ENCODE results near the gene NMT1.

NMT1 gene

GRCh38 chr17:45022655-45023339, 38.3 kb upstream of the NMT1 start:
- in situ Hi-C loops (cut with HindIII; ENCODE audit: low pct_ligation_motif_present, low sequenced_read_pairs), result loop anchor here (25.0 kb wide), 1 partner anchor 110 kb away; the partner anchor contains the start of gene GFAP
- DNase-seq, result no peak
- H3K27me3 ChIP-seq (replicated peaks), result no peaks in the 10 kb centered on the region

DNA sequence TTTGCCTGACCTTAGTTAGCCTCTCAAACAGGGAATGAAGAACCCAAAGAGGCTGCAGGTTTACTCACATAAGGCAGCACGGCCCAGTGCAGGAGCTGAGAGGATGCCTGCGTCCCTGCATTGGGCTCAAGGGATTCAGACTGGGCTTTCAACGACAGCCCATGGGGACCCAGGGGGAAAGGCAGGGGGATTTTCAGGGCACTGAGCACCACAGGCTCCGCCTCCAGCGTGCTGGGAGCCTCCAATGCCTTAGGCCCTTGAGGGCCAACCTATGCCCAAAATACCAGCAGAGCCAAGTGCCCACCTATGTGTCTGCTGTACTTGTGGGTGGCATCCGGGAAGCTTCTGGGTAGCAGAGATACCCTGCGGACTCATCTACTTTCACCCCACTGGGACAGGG, 32.0 kb upstream of the NMT1 start:
- TF ChIP-seq CTCF (IDR thresholded peaks at IDR 0.05; ENCODE audit: low read depth, low read length, missing control alignments), result no peak
- in situ Hi-C loops (cut with HindIII; ENCODE audit: low pct_ligation_motif_present, low sequenced_read_pairs), result no loop called here
- H3K27me3 ChIP-seq (replicated peaks), result no peaks in the 10 kb centered on the region
- no peak overlapping the region for H3K4me3 ChIP-seq (ENCODE audit: low read depth, low read length)
- DNase-seq, result no peak
- no peak overlapping the region for H3K27ac ChIP-seq
- H3K36me3 ChIP-seq (replicated peaks), result peaks cover 21% of the 10 kb centered on the region

More at GRCh38 chr17:45022655-45023339, 38.3 kb upstream of the NMT1 start:
- H3K36me3 ChIP-seq (replicated peaks), result peaks cover 3% of the 10 kb centered on the region
- H3K4me3 ChIP-seq (ENCODE audit: low read depth, low read length), result no peak overlapping the region
- no peak for TF ChIP-seq CTCF (IDR thresholded peaks at IDR 0.05; ENCODE audit: low read depth, low read length, missing control alignments)
- H3K27ac ChIP-seq, result no peak overlapping the region

DNA sequence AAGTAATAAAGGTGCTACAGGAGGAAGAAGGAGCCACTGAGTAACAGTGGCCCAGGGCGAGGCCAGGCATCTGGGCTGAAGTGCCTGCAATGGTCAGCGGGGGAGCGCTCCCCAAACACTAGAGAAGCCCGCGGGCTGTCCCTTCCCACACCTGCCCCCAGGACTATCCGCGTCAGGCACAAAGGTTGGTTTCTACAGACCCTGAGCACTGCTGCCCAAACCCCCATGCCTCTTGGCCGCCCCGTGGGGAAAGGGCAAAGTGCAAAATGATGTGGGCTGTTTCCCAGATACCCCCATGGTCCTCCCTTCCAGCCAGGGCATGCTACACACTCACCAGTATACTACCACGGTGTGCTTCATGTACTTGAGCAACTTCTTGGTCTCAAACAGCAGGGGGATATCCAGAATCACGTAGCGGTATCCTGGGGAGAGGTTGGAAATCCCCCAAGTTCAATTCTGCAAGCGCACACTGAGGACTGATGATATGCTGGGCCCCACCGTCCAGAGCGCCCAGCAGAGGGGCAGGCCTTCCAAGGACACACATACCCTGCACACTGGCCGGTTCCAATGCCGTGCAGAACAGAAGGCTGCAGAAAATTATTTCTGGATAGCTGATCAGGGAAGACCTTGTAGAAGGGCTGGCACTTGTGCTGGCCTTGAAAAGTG, 31.2 kb upstream of the NMT1 start:
- Histone ChIP-seq H3K27me3 (replicated peaks) (no peaks in the 10 kb centered on the region), H3K27ac (no peak overlapping the region), H3K36me3 (replicated peaks) (peaks cover 28% of the 10 kb centered on the region), H3K4me3 (ENCODE audit: low read depth, low read length) (no peak overlapping the region)
- no peak for DNase-seq
- TF ChIP-seq CTCF (IDR thresholded peaks at IDR 0.05; ENCODE audit: low read depth, low read length, missing control alignments), result no peak
- in situ Hi-C loops (cut with HindIII; ENCODE audit: low pct_ligation_motif_present, low sequenced_read_pairs), result no loop called here

- Histone ChIP-seq H3K4me3 (ENCODE audit: low read depth, low read length) (no peak overlapping the region), H3K27ac (no peak overlapping the region), H3K27me3 (replicated peaks) (no peaks in the 10 kb centered on the region), H3K36me3 (replicated peaks) (peaks cover 28% of the 10 kb centered on the region)
- DNase-seq, result no peak
- no peak for TF ChIP-seq CTCF (IDR thresholded peaks at IDR 0.05; ENCODE audit: low read depth, low read length, missing control alignments)
- in situ Hi-C loops (cut with HindIII; ENCODE audit: low pct_ligation_motif_present, low sequenced_read_pairs), result no loop called here
These were observed 30.4 kb upstream of the NMT1 start for GRCh38 chr17:45030733-45031132.

DNA sequence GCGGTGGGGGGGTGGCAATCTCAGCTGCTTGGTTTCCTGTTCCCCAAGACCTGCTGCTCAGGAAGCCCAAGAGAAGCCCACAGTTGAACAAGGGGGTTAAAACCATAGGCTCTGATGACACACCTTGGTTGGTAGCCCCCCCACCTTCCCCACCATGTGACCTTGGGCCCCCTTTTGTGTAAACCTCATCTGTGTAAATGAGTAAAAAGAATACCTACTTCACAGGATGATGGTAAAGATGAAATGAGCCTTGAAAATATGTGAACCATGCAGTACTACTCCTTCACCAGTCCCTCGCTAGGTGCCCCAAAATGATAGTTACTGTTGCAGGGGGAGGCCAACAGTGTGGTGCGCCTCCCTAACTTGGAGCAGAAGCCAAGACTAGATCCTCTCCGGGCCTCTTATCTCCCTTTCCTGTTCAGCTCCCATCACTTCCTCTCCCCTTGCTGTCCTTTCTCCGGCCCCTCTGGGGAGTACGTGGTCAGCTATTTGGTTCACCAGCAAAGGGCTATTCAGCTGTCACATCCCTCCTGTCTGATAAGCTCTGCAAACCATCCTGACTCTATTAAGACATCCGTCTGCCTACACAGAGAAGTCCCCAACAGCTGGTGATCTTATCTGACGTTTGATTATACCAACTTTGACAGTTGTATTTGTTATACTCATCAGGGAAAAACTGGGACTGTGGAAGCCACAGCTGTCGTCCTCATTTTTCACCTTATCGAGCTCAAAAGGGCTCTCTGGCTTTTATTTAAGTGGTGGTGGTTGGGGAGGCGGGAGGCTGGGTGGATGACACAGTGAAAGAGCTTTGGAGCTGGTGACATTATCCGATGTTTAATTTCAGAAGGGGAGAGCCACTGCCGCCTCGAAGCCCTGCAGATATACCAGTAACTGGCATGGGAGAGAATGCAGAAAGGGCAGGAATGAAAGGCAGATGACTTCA, 29.6 kb upstream of the NMT1 start:
- H3K27ac ChIP-seq, result no peak overlapping the region
- no peak overlapping the region for H3K4me3 ChIP-seq (ENCODE audit: low read depth, low read length)
- peaks cover 28% of the 10 kb centered on the region for H3K36me3 ChIP-seq (replicated peaks)
- no peak for DNase-seq
- no peak for TF ChIP-seq CTCF (IDR thresholded peaks at IDR 0.05; ENCODE audit: low read depth, low read length, missing control alignments)
- in situ Hi-C loops (cut with HindIII; ENCODE audit: low pct_ligation_motif_present, low sequenced_read_pairs), result no loop called here
- H3K27me3 ChIP-seq (replicated peaks), result no peaks in the 10 kb centered on the region

All from brain microvascular endothelial cell (primary cell).